HepG2 (cell line): ENCODE measurements around the gene EI24. TPM values are rescaled to one million over a fixed set of nuclear protein-coding genes. Genes with fewer than 3 reads are reported as not detected.

Source experiments
- BHLHE40 ChIP-seq: IDR thresholded peaks from 2 replicates; pipeline ENCODE4 v1.6.1; 2011; ENCODE audit warnings: low read length, improper control_type of control experiment
- DMAP1 ChIP-seq: IDR thresholded peaks from 2 replicates; pipeline ENCODE4 v1.6.1; 2016
- FOXJ3 ChIP-seq: sonication (generic); formaldehyde crosslinking; IDR thresholded peaks from 2 replicates; pipeline ENCODE4 v1.4.0; 2020; ENCODE audit warnings: missing genetic modification reagents, mild to moderate bottlenecking, borderline replicate concordance
- PAWR ChIP-seq: sonication (generic); formaldehyde crosslinking; IDR thresholded peaks from 2 replicates; pipeline ENCODE4 v1.4.0; 2020; ENCODE audit warnings: missing genetic modification reagents, mild to moderate bottlenecking, borderline replicate concordance
- SMAD9 ChIP-seq: sonication (generic); formaldehyde crosslinking; IDR thresholded peaks from 2 replicates; pipeline ENCODE4 v1.5.1; 2020; ENCODE audit warnings: mild to moderate bottlenecking, missing genetic modification reagents
- ZNF143 ChIP-seq: sonication (generic); formaldehyde crosslinking; IDR thresholded peaks from 2 replicates; pipeline ENCODE4 v1.4.0; 2020; ENCODE audit warnings: missing genetic modification reagents
- polyA plus RNA-seq, 8 experiments: library from polyadenylated mRNA; depleted of rRNA in 3 of 8; stranded (reverse) in 7 of 8; unstranded in 1 of 8; fragments of >200 nt; fragmentation: Illumina TruSeq in 4 of 8; extraction: Trizol in 4 of 8; gene quantifications; 2 replicates each; pipeline versions ENCODE4 v1.2.1 to v1.2.3, GENCODE V29; 2011 to 2016; ENCODE audit warnings: low read depth in 4 of 8, missing spikeins in 1 of 8, mixed read lengths in 1 of 8; ENCODE audit not compliant: insufficient read depth in 1 of 8
- total RNA-seq, 5 experiments: library from RNA; depleted of rRNA; stranded (reverse); fragments of >200 nt; fragmentation: Illumina TruSeq; extraction: Trizol; gene quantifications; 2 replicates each; pipeline ENCODE4 v1.2.3, GENCODE V29; 2016; ENCODE audit warnings: low read depth in 1 of 5
- TF ChIP-seq, protein P1 (sequence below), 2 experiments: sonication (generic) in 1 of 2; formaldehyde crosslinking in 1 of 2; IDR thresholded peaks; 2 replicates each; pipeline versions ENCODE4 v1.5.1 to v1.6.1; 2011 to 2020; ENCODE audit warnings: borderline replicate concordance in 1 of 2, low read depth in 1 of 2, low read length in 1 of 2, mild to moderate bottlenecking in 1 of 2, missing genetic modification reagents in 1 of 2, moderate library complexity in 1 of 2
- TF ChIP-seq, protein P2 (sequence below): sonication (generic); formaldehyde crosslinking; IDR thresholded peaks from 2 replicates; pipeline ENCODE4 v1.4.0; 2020; ENCODE audit warnings: missing genetic modification reagents, borderline replicate concordance
- TF ChIP-seq, protein P3 (sequence below): sonication (generic); formaldehyde crosslinking; IDR thresholded peaks from 2 replicates; pipeline ENCODE4 v1.4.0; 2020; ENCODE audit warnings: missing genetic modification reagents, borderline replicate concordance
- TF ChIP-seq, protein P4 (sequence below): sonication (generic); formaldehyde crosslinking; IDR thresholded peaks from 2 replicates; pipeline ENCODE4 v1.8.0; 2022; ENCODE audit warnings: mild to moderate bottlenecking, missing genetic modification reagents, moderate library complexity

The EI24 gene
- total and polyA plus RNA-seq, 2 of the 13 experiments (the other 11 are each of a cell fraction or from before 2014, with no cell fraction given), result 84.7 to 126 TPM

DNA sequence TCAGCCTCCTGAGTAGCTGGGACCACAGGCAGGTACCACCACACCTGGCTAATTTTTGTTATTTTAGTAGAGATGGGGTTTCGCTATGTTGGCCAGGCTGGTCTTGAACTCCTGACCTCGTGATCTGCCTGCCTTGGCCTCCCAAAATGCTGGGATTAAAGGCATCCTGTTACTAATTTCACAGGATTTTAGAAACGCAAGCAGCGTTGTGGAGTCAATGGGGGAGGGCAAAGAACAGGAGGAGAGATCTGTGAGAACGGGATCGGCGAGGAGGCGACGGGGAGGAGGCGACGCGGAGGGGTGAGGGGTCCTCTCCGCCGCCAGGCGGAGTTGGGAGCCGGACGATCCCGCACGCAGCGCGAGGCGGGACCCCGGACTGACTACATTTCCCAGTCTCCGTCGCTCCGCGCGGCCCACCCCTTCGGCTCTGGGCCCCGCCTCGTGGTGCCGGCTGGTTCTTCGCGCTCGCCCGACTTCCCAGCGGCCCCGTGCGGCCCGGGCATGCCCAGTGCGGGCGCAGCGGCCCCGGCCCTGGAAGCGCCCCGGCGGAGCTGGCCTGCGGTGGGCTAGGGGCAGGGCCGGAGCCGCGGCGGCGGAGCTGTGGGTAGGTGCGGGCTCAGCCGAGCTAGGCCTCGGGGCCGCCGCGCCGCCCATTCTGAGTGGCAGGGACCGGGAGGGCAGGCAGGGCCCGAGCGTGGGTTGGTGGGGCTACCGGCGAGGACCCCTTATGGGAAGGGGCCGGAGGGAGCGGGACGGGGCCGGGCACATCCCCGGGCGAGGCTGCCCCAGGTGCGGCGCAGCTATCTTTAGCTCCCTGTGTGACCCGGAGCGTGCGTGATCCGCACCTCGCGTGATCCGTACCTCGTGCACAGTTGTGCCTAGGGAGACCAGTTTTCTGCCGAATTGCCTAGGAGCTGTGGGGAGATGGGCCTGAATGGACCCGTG, at the start of gene EI24 (continued):
- TF ChIP-seq, protein P1, sequence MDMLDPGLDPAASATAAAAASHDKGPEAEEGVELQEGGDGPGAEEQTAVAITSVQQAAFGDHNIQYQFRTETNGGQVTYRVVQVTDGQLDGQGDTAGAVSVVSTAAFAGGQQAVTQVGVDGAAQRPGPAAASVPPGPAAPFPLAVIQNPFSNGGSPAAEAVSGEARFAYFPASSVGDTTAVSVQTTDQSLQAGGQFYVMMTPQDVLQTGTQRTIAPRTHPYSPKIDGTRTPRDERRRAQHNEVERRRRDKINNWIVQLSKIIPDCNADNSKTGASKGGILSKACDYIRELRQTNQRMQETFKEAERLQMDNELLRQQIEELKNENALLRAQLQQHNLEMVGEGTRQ (IDR thresholded peaks at IDR 0.05; ENCODE audit: low read depth, low read length), result no peak
- TF ChIP-seq, protein P1 (CRISPR knock-in tag; IDR thresholded peaks at IDR 0.05; ENCODE audit: borderline replicate concordance), result no peak
- TF ChIP-seq, protein P2, sequence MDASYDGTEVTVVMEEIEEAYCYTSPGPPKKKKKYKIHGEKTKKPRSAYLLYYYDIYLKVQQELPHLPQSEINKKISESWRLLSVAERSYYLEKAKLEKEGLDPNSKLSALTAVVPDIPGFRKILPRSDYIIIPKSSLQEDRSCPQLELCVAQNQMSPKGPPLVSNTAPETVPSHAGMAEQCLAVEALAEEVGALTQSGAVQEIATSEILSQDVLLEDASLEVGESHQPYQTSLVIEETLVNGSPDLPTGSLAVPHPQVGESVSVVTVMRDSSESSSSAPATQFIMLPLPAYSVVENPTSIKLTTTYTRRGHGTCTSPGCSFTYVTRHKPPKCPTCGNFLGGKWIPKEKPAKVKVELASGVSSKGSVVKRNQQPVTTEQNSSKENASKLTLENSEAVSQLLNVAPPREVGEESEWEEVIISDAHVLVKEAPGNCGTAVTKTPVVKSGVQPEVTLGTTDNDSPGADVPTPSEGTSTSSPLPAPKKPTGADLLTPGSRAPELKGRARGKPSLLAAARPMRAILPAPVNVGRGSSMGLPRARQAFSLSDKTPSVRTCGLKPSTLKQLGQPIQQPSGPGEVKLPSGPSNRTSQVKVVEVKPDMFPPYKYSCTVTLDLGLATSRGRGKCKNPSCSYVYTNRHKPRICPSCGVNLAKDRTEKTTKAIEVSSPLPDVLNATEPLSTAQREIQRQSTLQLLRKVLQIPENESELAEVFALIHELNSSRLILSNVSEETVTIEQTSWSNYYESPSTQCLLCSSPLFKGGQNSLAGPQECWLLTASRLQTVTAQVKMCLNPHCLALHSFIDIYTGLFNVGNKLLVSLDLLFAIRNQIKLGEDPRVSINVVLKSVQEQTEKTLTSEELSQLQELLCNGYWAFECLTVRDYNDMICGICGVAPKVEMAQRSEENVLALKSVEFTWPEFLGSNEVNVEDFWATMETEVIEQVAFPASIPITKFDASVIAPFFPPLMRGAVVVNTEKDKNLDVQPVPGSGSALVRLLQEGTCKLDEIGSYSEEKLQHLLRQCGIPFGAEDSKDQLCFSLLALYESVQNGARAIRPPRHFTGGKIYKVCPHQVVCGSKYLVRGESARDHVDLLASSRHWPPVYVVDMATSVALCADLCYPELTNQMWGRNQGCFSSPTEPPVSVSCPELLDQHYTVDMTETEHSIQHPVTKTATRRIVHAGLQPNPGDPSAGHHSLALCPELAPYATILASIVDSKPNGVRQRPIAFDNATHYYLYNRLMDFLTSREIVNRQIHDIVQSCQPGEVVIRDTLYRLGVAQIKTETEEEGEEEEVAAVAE, result no peak
- TF ChIP-seq BHLHE40 (no peak), DMAP1 (peak; percentile 69; the same call in 1 of the 2 replicates), SMAD9 (CRISPR knock-in tag) (no peak), FOXJ3 (CRISPR knock-in tag) (no peak), ZNF143 (CRISPR knock-in tag) (peak; percentile 92), PAWR (no peak)
- TF ChIP-seq, protein P3, sequence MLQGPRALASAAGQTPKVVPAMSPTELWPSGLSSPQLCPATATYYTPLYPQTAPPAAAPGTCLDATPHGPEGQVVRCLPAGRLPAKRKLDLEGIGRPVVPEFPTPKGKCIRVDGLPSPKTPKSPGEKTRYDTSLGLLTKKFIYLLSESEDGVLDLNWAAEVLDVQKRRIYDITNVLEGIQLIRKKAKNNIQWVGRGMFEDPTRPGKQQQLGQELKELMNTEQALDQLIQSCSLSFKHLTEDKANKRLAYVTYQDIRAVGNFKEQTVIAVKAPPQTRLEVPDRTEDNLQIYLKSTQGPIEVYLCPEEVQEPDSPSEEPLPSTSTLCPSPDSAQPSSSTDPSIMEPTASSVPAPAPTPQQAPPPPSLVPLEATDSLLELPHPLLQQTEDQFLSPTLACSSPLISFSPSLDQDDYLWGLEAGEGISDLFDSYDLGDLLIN, result no peak
- TF ChIP-seq, protein P4, sequence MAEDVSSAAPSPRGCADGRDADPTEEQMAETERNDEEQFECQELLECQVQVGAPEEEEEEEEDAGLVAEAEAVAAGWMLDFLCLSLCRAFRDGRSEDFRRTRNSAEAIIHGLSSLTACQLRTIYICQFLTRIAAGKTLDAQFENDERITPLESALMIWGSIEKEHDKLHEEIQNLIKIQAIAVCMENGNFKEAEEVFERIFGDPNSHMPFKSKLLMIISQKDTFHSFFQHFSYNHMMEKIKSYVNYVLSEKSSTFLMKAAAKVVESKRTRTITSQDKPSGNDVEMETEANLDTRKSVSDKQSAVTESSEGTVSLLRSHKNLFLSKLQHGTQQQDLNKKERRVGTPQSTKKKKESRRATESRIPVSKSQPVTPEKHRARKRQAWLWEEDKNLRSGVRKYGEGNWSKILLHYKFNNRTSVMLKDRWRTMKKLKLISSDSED, result peak; percentile 71; the same call in 1 of the 2 replicates
